ENCODE data around the gene TMEM26. TPM values are rescaled to one million over a fixed set of nuclear protein-coding genes. Genes with fewer than 3 reads are reported as not detected.

Gene TMEM26
- total and polyA plus RNA-seq, 2 of the 8 experiments (the other 6 are each of a cell fraction or from before 2014, with no cell fraction given) = 1.6 to 2.8 TPM

DNA sequence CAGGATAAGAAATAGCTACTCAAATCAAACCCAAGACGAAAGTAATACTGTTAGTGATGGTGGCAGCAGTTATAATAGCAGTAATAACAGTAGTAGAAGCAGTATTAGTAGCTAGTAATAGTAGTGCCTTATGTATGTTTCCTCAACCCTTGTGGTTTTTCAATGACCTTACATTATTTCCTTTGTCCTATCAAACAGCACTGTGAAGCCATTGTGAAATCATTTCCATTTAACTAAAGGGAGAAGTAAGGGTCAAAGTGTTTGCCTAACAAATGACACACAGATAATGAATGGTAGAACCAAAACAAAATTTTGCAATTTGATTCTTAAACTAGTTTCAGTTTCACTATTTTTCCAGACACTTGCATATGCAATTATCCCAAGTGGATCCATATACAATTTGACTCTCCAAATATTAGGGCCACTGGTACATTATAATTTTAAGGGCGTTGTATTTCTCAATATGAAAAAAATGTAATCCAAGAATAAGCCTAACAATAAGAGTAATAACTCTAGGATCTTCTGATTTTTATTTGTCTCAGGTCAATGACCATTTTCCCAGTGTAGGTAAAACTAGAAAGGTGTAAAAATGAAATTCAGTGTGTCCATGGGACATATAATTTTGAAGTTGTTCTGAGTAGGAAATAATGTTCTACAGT, 33.7 kb upstream of the TMEM26 start:
- Histone ChIP-seq H3K56ac (replicated peaks; ENCODE audit: insufficient read length, low read depth, low read length) (no peak overlapping the region), H4K8ac (ENCODE audit: extremely low read depth, insufficient read depth, low read length) (no peak overlapping the region), H3K9ac (replicated peaks in 1 of 4; ENCODE audit: extremely low read depth in 1 of 4, low read depth in 3 of 4, low read length in 3 of 4) (no peak overlapping the region), H2BK5ac (ENCODE audit: low read depth, low read length) (no peak overlapping the region), H3K14ac (ENCODE audit: insufficient read length) (no peak overlapping the region), H2BK120ac (replicated peaks; ENCODE audit: low read depth, low read length) (no peak overlapping the region), H4K20me1 (replicated peaks in 1 of 2; ENCODE audit: control insufficient read depth in 1 of 2, insufficient read depth in 2 of 2, low read length in 2 of 2) (no peaks in the 10 kb centered on the region), H2BK20ac (ENCODE audit: low read length) (no peak overlapping the region), H2BK15ac (ENCODE audit: low read length) (no peak overlapping the region), H4K91ac (replicated peaks; ENCODE audit: insufficient read length, low read length) (no peak overlapping the region), H2AFZ (ENCODE audit: low read length) (no peak overlapping the region), H4K5ac (ENCODE audit: insufficient read length, low read depth, low read length) (no peak overlapping the region), H3K18ac (ENCODE audit: extremely low read depth, low read length) (no peak overlapping the region), H3K36me3 (ENCODE audit: control insufficient read depth in 2 of 4, insufficient read depth in 4 of 4, low read length in 3 of 4) (no peaks in the 10 kb centered on the region; a peak in 1 of 8 replicates), H2BK12ac (ENCODE audit: low read depth, low read length) (no peak overlapping the region), H3K4me1 (replicated peaks in 1 of 4; ENCODE audit: control insufficient read depth in 3 of 4, insufficient read depth in 4 of 4, low read length in 3 of 4) (peaks cover 0 to 4% (median 0%) of the 10 kb centered on the region in 4 experiments; a peak in 2 of 7 replicates), H2AK5ac (ENCODE audit: low read depth, low read length) (no peak overlapping the region), H3K9me3 (ENCODE audit: insufficient read depth in 2 of 2, low read depth in 1 of 2, low read length in 1 of 2) (peaks cover 0 to 4% of the 10 kb centered on the region in 2 experiments; a peak in 2 of 4 replicates), H3K23me2 (ENCODE audit: low read depth, low read length) (no peaks in the 10 kb centered on the region), H3K79me2 (ENCODE audit: control insufficient read depth in 1 of 2, insufficient read depth in 2 of 2, low read length in 2 of 2) (no peaks in the 10 kb centered on the region), H3K79me1 (ENCODE audit: low read depth, low read length) (no peaks in the 10 kb centered on the region), H3K4me2 (ENCODE audit: insufficient read depth in 1 of 2, low read depth in 2 of 2, low read length in 2 of 2) (no peak overlapping the region), H3K27ac (ENCODE audit: low read depth, low read length) (no peak overlapping the region), H3K23ac (ENCODE audit: insufficient read length) (no peak overlapping the region), H3K4ac (replicated peaks; ENCODE audit: insufficient read length, low read depth, low read length) (no peak overlapping the region), H3K27me3 (replicated peaks in 1 of 4; ENCODE audit: control insufficient read depth in 3 of 4, extremely low read depth in 1 of 4, insufficient read depth in 3 of 4, low read length in 3 of 4) (no peaks in the 10 kb centered on the region; a peak in 1 of 7 replicates), H3K4me3 (ENCODE audit: extremely low read depth in 1 of 4, insufficient read depth in 2 of 4, low read depth in 3 of 4, low read length in 4 of 4) (no peak overlapping the region)
- DNase-seq (ENCODE audit: low read depth in 1 of 2, low spot score in 2 of 2) (no peak), FAIRE-seq (no peak)
- POLR2A ChIA-PET (ENCODE audit: partially characterized antibody) = no interaction called here
- CTCF ChIA-PET (ENCODE audit: partially characterized antibody) = interaction anchor here (0.6 kb wide), 1 partner anchor 202 kb away, joined by 3 read pairs; no protein-coding TSS in a partner anchor
- WGBS, 2 experiments (ENCODE audit: extremely low coverage in 1 of 2, insufficient coverage in 1 of 2, insufficient read length in 1 of 2, insufficient replicate concordance in 2 of 2, low coverage in 1 of 2, low lambda C conversion rate in 2 of 2, missing lambda C conversion rate in 1 of 2) = 88% methylated on average over 2 of the region's 2 CpGs; no CpG with 5 or more reads in 1 of the 2 experiments
- no peak for TF ChIP-seq KDM4A (IDR thresholded peaks at IDR 0.05; ENCODE audit: low read depth, low read length, severe bottlenecking)
- no peak for TF ChIP-seq EZH2 (IDR thresholded peaks at IDR 0.05; ENCODE audit: low read depth, low read length, severe bottlenecking)
- TF ChIP-seq SP1 (IDR thresholded peaks at IDR 0.05; ENCODE audit: low read depth, low read length) = no peak
- TF ChIP-seq EP300 (IDR thresholded peaks at IDR 0.05; ENCODE audit: borderline replicate concordance in 1 of 2, low read depth in 2 of 2, low read length in 2 of 2) = no peak
- TF ChIP-seq, protein P1, sequence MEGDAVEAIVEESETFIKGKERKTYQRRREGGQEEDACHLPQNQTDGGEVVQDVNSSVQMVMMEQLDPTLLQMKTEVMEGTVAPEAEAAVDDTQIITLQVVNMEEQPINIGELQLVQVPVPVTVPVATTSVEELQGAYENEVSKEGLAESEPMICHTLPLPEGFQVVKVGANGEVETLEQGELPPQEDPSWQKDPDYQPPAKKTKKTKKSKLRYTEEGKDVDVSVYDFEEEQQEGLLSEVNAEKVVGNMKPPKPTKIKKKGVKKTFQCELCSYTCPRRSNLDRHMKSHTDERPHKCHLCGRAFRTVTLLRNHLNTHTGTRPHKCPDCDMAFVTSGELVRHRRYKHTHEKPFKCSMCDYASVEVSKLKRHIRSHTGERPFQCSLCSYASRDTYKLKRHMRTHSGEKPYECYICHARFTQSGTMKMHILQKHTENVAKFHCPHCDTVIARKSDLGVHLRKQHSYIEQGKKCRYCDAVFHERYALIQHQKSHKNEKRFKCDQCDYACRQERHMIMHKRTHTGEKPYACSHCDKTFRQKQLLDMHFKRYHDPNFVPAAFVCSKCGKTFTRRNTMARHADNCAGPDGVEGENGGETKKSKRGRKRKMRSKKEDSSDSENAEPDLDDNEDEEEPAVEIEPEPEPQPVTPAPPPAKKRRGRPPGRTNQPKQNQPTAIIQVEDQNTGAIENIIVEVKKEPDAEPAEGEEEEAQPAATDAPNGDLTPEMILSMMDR (IDR thresholded peaks at IDR 0.05; ENCODE audit: control extremely low read depth in 1 of 3, insufficient read depth in 1 of 3, low read depth in 1 of 3, low read length in 3 of 3) = no peak
- TF ChIP-seq SAP30 (IDR thresholded peaks at IDR 0.05; ENCODE audit: insufficient read depth, insufficient replicate concordance, low read length) = no peak
- no peak for TF ChIP-seq JUN (IDR thresholded peaks at IDR 0.05; ENCODE audit: low read depth, low read length)
- no peak for TF ChIP-seq NRF1 (IDR thresholded peaks at IDR 0.05; ENCODE audit: low read depth, low read length)
- no peak for TF ChIP-seq SIX5 (IDR thresholded peaks at IDR 0.05; ENCODE audit: low read depth, low read length)
- no peak for TF ChIP-seq RFX5 (IDR thresholded peaks at IDR 0.05; ENCODE audit: borderline replicate concordance, low read depth, low read length)
